Measurements from ENCODE around the gene BNIP5.

The BNIP5 gene

GRCh38 chr6:36269834-36270705, 66.6 kb downstream of the BNIP5 start, which contains the start of gene PNPLA1:
TSS of gene PNPLA1 (plus strand) at chr6:36270060. CDS start at chr6:36270460, 400 bp downstream.
- no peak for DNase-seq

GRCh38 chr6:36268478-36269275, 68.0 kb downstream of the BNIP5 start:
- peak in 7 of 51 donors; percentile 6 to 69 (median 22) for DNase-seq

GRCh38 chr6:36267731-36268477, 68.8 kb downstream of the BNIP5 start:
- DNase-seq = no peak

GRCh38 chr6:36266913-36267644, 69.6 kb downstream of the BNIP5 start:
- peak in 2 of 51 donors; percentile 38 to 48 for DNase-seq

All from hypothalamus (tissue), 51 donors.